ENCODE data around the gene ENTHD1.
"Not testable (repeated sequence)": the region's sequence is repeated elsewhere in the genome, so short reads cannot be mapped to it uniquely, and the experiment has no call there.

ENTHD1 gene

DNA sequence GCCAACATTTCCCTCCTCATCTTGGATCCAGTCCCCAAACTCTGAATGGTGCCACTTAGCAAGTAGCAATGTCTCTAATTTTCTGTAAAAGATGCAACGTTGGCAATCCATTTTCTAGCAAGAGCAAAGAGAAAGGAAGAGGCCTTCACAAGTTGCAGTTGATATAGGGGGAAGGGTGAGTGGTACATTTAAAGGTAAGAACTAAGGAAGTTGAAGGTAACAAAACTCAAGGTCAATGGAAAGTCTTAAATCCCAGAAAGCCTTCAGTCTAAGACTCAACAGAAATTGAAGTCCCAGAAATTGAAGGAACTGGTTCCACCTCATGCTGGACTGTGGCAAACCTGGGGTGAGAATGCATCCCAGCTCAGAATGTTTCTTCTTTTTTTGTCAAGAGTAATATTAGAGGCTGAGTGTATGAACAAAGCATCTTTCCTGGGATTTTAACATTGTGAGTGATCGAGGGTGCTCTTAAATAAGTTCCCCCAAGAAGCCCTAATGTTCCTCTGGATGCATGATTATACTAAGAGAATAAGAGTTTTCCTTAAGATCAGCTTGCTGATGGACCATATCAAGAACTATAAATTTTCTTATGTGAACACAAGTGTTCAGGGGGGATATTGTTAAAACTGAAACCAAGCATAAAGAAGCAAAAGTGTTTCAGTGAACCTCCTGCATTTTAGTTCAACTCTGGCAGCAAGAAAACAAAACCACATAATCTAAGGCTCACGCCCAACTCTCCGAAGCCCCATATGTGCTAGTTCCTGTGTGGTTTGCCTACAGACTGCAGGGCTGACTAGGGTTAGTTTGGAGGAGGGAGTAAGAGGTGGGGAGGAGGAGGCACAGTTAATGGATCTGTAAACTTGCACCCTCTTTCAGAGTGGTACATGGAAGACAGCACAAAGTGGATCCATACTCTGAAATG lies 7.0 kb upstream of the ENTHD1 start, which contains the start of gene GRAP2:
GRAP2 (plus strand) TSS at position 779 of the 922 bp plus-strand sequence. CDS start 46,023 bp downstream, outside the sequence.
- no peak within 1 kb of the TSS for H3K27ac ChIP-seq
- no peak for DNase-seq (ENCODE audit: low read depth, low spot score)

- no peak for DNase-seq (ENCODE audit: low read depth, low spot score)
- H3K27ac ChIP-seq = no peak overlapping the region
Measured at GRCh38 chr22:39898997-39899396, 5.4 kb upstream of the ENTHD1 start.

DNA sequence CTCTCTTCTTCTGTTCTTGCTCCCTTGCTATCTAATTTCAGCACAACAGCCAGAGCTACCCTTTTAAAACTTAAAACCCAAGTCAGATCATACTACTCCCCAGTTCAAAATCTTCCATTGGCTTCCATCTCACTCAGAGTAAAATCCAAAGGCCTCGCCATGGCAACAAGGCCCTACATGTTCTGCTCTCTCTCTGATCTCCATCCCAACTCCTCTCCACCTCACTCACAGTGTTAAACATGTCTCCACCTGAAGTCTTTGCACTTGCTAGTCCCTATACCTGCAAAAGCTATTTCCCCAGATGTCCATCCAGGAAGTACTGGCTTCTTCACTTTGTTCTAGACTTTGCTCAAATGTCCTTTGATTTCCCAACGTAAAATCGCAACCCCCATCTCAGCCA lies 4.3 kb upstream of the ENTHD1 start:
- DNase-seq (ENCODE audit: low read depth, low spot score) = no peak
- no peak overlapping the region for H3K27ac ChIP-seq

DNA sequence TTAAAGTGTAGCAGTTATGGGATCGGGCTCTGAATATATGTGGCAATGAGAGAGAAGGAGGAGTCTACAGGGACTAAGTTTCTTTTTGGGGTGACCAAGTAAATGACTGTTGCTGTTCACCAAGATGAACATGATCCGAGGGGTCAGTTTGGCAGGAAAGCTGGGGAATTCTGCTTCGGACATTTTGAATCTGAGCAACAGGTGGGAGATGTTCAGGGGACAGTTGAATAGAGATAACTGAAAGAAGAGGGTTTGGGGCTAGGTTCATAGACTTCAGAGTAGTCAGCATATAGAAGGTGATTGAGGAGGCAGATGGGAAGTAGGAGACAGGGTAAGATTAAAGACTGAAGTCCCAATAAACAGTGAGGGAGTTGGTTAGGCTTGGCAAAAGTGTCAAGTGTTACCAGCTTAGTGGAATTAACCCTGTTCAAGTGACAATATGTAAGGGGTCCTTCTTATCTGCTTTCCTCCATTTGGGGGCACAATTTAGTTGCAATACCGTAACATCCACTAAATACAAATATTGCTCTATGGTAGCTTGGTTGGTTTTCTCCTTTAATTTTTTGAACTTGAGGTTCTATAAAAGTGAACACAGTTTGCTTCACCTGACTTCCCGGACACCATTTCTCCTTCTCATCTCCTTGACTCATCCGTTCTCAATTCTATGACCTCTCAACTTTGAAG lies 2.9 kb upstream of the ENTHD1 start:
- DNase-seq (ENCODE audit: low read depth, low spot score) = no peak

GRCh38 chr22:39895682-39896081 lies 2.1 kb upstream of the ENTHD1 start:
- no peak overlapping the region for H3K27ac ChIP-seq
- DNase-seq (ENCODE audit: low read depth, low spot score) = no peak

More for the DNA sequence above, 2.9 kb upstream of the ENTHD1 start:
- no peak overlapping the region for H3K27ac ChIP-seq

GRCh38 chr22:39894554-39895092 lies 1.1 kb upstream of the ENTHD1 start:
- H3K27ac ChIP-seq = no peak overlapping the region
- no peak for DNase-seq (ENCODE audit: low read depth, low spot score)

- H3K27ac ChIP-seq; DNase-seq (ENCODE audit: low read depth, low spot score): not testable (repeated sequence)
Measured at GRCh38 chr22:39889924-39890323, 3.6 kb downstream of the ENTHD1 start.

DNA sequence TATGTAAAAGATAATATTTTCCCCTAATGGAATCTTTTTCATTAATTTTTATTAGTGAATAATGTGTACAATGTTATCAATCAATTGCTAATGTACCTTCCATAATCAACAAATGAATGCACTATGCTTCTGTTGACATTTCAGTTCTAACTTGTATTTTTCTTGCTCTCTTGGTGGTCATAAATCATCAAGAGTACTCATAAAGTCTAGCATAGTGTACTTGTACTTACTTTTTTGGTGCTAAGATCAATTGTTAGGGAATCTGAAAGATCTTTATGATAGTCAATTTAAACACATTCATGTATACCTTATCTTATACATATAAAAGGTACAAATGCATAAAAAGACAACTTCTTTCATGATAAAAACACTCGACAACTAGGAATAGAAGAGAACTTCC lies 10.5 kb downstream of the ENTHD1 start:
- no peak overlapping the region for H3K27ac ChIP-seq
- DNase-seq (ENCODE audit: low read depth, low spot score) = no peak

- H3K27ac ChIP-seq = no peak overlapping the region
Measured at GRCh38 chr22:39880722-39881121, 12.8 kb downstream of the ENTHD1 start.

DNA sequence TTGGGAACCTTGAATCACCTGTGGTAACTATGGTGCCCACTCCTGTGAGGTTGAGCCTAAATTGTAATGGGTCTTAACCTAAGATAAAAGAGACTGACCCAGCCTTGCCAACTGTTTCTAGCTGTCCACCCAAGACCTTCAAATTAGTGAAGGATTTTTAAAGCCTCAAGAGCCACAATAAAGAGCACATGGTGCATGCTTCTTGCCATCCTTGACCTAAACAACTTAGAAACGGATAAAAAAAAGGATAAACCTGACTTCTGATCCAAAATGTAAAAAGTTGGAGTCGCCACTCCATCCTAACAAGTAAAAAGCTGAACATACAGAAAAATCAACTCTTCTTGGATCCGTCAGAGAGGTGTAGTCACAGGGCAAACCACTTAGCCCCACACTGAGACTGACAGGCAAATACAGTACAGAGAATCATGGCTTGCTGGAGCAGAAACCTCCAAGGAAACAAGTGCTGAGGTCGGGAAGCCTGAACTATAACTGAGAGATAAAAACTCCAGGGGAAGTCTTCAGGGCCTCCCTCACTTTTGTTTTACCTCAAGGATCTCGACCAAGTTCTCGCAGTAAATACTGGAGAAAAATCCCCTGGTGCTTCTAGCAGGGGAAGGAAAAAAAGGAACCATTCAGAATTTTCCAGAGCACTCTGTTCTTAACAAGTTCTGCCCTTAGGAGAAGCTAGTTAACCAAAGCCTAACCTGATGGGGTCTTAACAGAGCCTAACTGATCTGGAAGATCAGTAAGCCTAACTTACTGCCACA lies 16.3 kb downstream of the ENTHD1 start:
- DNase-seq (ENCODE audit: low read depth, low spot score) = no peak
- no peak overlapping the region for H3K27ac ChIP-seq

More at GRCh38 chr22:39880722-39881121, 12.8 kb downstream of the ENTHD1 start:
- DNase-seq (ENCODE audit: low read depth, low spot score) = no peak

DNA sequence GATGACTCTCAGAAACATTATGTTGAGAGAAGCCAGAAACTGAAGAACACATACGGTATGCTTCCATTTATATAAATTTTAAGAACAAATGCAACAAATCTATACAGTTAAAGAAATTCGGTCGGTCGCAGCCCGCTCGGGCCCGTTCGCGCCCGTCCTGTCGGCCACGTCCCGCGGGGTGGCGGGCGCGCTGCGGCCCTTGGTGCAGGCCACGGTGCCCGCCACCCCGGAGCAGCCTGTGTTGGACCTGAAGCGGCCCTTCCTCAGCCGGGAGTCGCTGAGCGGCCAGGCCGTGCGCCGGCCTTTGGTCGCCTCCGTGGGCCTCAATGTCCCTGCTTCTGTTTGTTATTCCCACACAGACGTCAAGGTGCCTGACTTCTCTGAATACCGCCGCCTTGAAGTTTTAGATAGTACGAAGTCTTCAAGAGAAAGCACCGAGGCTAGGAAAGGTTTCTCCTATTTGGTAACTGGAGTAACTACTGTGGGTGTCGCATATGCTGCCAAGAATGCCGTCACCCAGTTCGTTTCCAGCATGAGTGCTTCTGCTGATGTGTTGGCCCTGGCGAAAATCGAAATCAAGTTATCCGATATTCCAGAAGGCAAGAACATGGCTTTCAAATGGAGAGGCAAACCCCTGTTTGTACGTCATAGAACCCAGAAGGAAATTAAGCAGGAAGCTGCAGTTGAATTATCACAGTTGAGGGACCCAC lies 18.2 kb downstream of the ENTHD1 start:
- DNase-seq (ENCODE audit: low read depth, low spot score); H3K27ac ChIP-seq: not testable (repeated sequence)

DNA sequence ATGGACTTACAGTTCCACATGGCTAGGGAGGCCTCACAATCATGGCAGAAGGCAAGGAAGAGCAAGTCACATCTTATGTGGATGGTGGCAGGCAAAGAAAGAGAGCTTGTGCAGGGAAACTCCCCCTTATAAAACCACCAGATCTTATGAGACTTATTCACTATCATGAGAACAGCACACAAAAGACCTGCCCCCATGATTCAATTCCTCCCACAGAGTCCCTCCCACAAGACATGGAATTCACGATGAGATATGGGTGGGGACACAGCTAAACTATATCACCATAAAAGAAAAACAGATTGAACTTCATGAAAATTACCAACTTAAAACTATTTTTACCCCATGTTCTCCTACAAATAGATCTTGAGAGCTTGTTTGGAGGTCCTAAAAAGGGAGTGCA lies 19.6 kb downstream of the ENTHD1 start:
- no peak for DNase-seq (ENCODE audit: low read depth, low spot score)
- H3K27ac ChIP-seq = no peak overlapping the region

GRCh38 chr22:39872548-39872947 lies 21.0 kb downstream of the ENTHD1 start:
- DNase-seq (ENCODE audit: low read depth, low spot score) = no peak
- no peak overlapping the region for H3K27ac ChIP-seq

DNA sequence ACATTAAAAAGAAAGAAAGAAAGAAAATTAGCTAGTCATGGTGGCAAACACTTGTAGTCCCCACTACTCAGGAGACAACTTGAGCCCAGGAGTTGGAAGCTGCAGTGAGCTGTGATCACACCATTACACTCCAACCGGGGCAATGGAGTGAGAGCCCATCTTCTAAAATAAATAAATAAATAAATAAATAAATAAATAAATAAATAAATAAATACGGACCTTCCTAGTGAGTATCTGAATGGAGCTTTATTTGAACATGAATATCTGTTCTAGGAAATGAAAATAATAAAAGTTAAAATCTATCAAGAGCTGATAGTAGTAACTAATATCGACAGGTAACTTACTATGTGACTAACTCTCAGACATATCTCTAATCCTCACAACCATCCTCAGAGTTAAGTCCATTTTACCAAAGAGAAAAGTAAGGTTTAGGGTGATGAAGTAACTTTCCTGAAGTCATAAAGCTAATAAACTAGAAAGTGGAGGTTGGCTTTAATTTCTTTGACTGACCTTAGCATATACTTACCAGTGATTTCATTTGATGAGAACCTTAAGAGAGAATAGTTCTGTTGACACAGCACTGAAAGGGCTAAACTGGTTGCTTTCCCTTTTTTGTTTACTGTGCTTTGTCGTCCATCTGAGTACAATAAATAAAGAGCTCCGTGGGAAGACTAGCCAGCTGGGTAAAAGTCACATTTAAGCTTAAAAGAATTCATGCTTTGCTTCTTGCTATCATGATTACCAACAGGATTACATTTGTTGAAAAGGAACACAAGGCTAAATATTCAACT lies 22.4 kb downstream of the ENTHD1 start:
- H3K27ac ChIP-seq = no peak overlapping the region
- DNase-seq (ENCODE audit: low read depth, low spot score) = no peak

DNA sequence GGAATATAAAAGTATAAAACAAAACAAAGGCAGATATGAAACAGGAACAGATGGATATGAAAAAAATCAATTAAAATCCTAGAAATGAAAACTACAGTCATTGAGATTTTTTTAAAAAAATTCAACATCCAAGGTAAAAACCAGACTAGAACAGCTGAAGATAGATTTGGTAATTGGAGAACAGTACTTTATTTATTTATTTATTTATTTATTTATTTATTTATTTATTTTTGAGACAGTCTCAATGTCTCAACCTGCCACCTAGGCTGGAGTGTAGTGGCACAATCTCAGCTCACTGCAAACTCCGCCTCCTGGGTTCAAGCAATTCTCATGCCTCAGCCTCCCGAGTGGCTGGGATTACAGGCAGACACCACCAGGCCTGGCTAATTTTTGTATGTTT lies 23.8 kb downstream of the ENTHD1 start:
- H3K27ac ChIP-seq; DNase-seq (ENCODE audit: low read depth, low spot score): not testable (repeated sequence)

- H3K27ac ChIP-seq = no peak overlapping the region
- no peak for DNase-seq (ENCODE audit: low read depth, low spot score)
Measured at GRCh38 chr22:39868741-39869140, 24.8 kb downstream of the ENTHD1 start.

DNA sequence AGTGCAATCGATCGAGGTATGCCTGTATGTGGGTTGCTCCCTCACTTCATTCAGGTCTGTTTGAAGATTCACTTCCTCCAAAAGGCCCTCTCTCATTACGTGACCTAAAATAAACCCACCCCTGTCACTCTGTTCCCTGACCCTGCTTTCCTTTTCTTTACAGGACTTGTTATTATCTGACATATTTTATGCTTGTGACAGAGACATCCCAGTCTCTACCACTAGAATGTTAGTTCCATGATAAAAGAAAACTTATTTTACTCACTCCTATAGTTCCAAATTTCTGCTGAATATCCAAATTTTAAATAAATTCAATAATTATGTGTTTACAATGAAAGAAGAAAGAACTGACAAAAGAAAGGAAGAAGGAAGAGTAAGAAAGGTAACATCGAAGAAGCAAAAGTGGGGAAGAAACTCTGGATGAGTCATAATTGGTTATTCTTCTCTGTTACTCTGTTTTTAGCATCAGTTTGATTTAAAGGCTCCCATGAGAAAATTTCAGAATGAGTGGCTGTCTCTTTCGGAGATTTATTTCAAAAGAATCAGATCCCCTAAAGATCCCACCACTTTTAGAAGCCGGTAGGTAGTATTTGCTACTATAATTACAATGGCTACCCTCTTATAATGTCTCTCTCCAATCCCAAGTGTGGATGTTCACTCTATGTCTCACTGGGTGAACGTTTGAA lies 33.5 kb downstream of the ENTHD1 start:
- DNase-seq (ENCODE audit: low read depth, low spot score) = no peak
- H3K27ac ChIP-seq = no peak overlapping the region

DNA sequence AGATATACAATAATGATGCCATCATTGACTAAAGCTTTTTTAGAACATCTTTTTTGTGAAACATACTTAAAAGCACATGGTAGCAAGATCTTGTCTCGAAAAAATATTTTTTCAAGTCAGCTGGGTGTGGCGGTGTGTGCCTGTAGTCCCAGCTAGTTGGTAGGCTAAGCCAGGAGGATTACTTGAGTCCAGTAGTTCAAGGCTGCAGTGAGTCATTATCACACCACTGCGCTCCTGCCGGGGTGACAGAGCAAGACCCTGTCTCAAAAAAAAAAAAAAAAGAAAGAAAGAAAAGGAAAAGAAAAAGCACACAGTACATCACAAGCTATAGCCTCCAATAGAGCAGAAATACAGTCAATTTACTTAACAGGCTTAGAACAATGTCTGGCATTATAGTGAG lies 37.0 kb downstream of the ENTHD1 start:
- no peak for DNase-seq (ENCODE audit: low read depth, low spot score)
- no peak overlapping the region for H3K27ac ChIP-seq
